ENCODE results near the gene MLLT6. TPM values are rescaled to one million over a fixed set of nuclear protein-coding genes. Genes with fewer than 3 reads are reported as not detected.

MLLT6 gene
- total and polyA plus RNA-seq, 2 of the 4 experiments (the other 2 are of a cell fraction), result 7.2 to 21.2 TPM

DNA sequence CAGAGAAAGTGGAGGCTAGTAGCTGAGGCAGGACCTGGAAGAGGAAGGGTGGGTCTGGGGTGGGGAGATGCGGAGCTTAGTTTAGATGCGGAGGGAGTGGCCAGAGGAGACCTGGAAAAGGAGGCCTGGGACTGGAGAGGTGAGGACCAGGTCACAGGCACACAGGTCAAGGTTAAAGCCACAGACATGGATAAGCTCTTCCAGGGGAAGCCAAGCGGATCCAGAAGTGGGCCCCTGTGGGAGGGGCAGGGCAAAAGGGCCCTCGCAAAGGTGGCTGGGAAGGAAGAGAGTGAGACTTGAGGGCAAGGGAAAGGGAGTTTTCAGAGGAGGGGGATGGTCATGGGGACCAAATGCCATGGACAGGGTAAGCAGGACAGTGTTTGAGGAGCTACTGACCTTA, 13.9 kb upstream of the MLLT6 start:
- no peak overlapping the region for H3K56ac ChIP-seq (ENCODE audit: extremely low read depth, insufficient read depth, low read length)
- no peaks in the 10 kb centered on the region; the same call in 1 of the 2 replicates for H3K27me3 ChIP-seq (ENCODE audit: control insufficient read depth, insufficient read depth, low read length)
- H4K20me1 ChIP-seq (ENCODE audit: insufficient read depth, low read length), result no peaks in the 10 kb centered on the region
- ChIA-PET CTCF (interaction anchor here (2.8 kb wide), 1 partner anchor 14 kb away, joined by 9 read pairs; no protein-coding TSS in a partner anchor), POLR2A (ENCODE audit: unreplicated experiment) (no interaction called here)
- no peak overlapping the region for H2AFZ ChIP-seq (replicated peaks; ENCODE audit: low read length, poor library complexity)
- H4K91ac ChIP-seq (ENCODE audit: insufficient read depth, low read depth, low read length), result no peak overlapping the region
- no peak overlapping the region for H4K8ac ChIP-seq (ENCODE audit: low read depth in 2 of 2, low read length in 2 of 2)
- TF ChIP-seq MXI1 (IDR thresholded peaks at IDR 0.05; ENCODE audit: borderline replicate concordance, low read depth, low read length) (no peak), RAD21 (IDR thresholded peaks at IDR 0.05; ENCODE audit: low read length) (no peak), POLR2A (IDR thresholded peaks at IDR 0.05; ENCODE audit: low read depth, low read length) (no peak), NFE2L2 (IDR thresholded peaks at IDR 0.05; ENCODE audit: low read depth, low read length) (no peak), SMC3 (IDR thresholded peaks at IDR 0.05; ENCODE audit: low read depth, low read length) (no peak), CEBPB (IDR thresholded peaks at IDR 0.05; ENCODE audit: low read depth, low read length) (no peak), RFX5 (IDR thresholded peaks at IDR 0.05; ENCODE audit: low read depth, low read length) (no peak), CHD1 (IDR thresholded peaks at IDR 0.05; ENCODE audit: low read depth, low read length) (no peak), RCOR1 (IDR thresholded peaks at IDR 0.05; ENCODE audit: insufficient replicate concordance, low read length) (no peak), MAFK (IDR thresholded peaks at IDR 0.05; ENCODE audit: low read depth, low read length) (no peak), BHLHE40 (IDR thresholded peaks at IDR 0.05; ENCODE audit: low read depth, low read length) (no peak), MAZ (IDR thresholded peaks at IDR 0.05; ENCODE audit: borderline replicate concordance, low read depth, low read length) (no peak), FOS (IDR thresholded peaks at IDR 0.05; ENCODE audit: low read depth, low read length) (no peak)
- TF ChIP-seq, protein P1, sequence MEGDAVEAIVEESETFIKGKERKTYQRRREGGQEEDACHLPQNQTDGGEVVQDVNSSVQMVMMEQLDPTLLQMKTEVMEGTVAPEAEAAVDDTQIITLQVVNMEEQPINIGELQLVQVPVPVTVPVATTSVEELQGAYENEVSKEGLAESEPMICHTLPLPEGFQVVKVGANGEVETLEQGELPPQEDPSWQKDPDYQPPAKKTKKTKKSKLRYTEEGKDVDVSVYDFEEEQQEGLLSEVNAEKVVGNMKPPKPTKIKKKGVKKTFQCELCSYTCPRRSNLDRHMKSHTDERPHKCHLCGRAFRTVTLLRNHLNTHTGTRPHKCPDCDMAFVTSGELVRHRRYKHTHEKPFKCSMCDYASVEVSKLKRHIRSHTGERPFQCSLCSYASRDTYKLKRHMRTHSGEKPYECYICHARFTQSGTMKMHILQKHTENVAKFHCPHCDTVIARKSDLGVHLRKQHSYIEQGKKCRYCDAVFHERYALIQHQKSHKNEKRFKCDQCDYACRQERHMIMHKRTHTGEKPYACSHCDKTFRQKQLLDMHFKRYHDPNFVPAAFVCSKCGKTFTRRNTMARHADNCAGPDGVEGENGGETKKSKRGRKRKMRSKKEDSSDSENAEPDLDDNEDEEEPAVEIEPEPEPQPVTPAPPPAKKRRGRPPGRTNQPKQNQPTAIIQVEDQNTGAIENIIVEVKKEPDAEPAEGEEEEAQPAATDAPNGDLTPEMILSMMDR (conservative IDR thresholded peaks at IDR 0.05; ENCODE audit: low read depth, low read length), result no peak
- TF ChIP-seq, protein P2, sequence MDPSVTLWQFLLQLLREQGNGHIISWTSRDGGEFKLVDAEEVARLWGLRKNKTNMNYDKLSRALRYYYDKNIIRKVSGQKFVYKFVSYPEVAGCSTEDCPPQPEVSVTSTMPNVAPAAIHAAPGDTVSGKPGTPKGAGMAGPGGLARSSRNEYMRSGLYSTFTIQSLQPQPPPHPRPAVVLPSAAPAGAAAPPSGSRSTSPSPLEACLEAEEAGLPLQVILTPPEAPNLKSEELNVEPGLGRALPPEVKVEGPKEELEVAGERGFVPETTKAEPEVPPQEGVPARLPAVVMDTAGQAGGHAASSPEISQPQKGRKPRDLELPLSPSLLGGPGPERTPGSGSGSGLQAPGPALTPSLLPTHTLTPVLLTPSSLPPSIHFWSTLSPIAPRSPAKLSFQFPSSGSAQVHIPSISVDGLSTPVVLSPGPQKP (IDR thresholded peaks at IDR 0.05; ENCODE audit: borderline replicate concordance, low read depth, low read length), result no peak
- TF ChIP-seq, protein P3, sequence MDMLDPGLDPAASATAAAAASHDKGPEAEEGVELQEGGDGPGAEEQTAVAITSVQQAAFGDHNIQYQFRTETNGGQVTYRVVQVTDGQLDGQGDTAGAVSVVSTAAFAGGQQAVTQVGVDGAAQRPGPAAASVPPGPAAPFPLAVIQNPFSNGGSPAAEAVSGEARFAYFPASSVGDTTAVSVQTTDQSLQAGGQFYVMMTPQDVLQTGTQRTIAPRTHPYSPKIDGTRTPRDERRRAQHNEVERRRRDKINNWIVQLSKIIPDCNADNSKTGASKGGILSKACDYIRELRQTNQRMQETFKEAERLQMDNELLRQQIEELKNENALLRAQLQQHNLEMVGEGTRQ (IDR thresholded peaks at IDR 0.05; ENCODE audit: low read depth, low read length), result no peak
- no peaks in the 10 kb centered on the region for H3K36me3 ChIP-seq (ENCODE audit: control insufficient read depth, insufficient read depth, low read length)
- ATAC-seq (ENCODE audit: low read depth) (no peak), DNase-seq (no peak)
- no peak overlapping the region for H2AK9ac ChIP-seq (replicated peaks; ENCODE audit: low read depth, low read length, poor library complexity)
- H3K27ac ChIP-seq (ENCODE audit: insufficient read depth, low read length), result no peak overlapping the region
- no peak overlapping the region for H3K23ac ChIP-seq (ENCODE audit: low read depth, low read length)
- peaks cover 5% of the 10 kb centered on the region; the same call in 1 of the 2 replicates for H3K9me1 ChIP-seq (ENCODE audit: insufficient read depth, low read length)
- H2BK5ac ChIP-seq (ENCODE audit: low read depth, low read length, poor library complexity, severe bottlenecking), result no peak overlapping the region
- H2AK5ac ChIP-seq (ENCODE audit: low read depth, low read length), result no peak overlapping the region
- no peak overlapping the region for H3K14ac ChIP-seq (replicated peaks; ENCODE audit: low read depth, low read length)
- BruUV-seq (replicated peaks), result no TSS peak
- no peak overlapping the region for H3K4me3 ChIP-seq (ENCODE audit: insufficient read depth, low read depth, low read length)
- H3K4ac ChIP-seq (ENCODE audit: low read depth, low read length), result no peak overlapping the region
- no peak overlapping the region for H3K9ac ChIP-seq (ENCODE audit: low read depth, low read length)
- 82% methylated on average over 3 of the region's 4 CpGs; no CpG with 5 or more reads in 1 of the 2 experiments for WGBS, 2 experiments (ENCODE audit: extremely low coverage in 2 of 2, insufficient read length in 1 of 2)
- H3K4me1 ChIP-seq (ENCODE audit: control insufficient read depth, insufficient read depth, low read length), result peaks cover 7% of the 10 kb centered on the region; the same call in 1 of the 2 replicates
- H3K79me1 ChIP-seq (ENCODE audit: low read depth in 1 of 2, low read length in 2 of 2), result no peaks in the 10 kb centered on the region
- no peak overlapping the region for H2BK20ac ChIP-seq (ENCODE audit: low read depth, low read length)
- dilution Hi-C loops (cut with HindIII; ENCODE audit: low sequenced_read_pairs, unreplicated experiment) (no loop called here), in situ Hi-C loops (cut with MboI; ENCODE audit: low sequenced_read_pairs) (no loop called here), intact Hi-C loops (cut with micrococcal nuclease) (no loop called here)
- no peaks in the 10 kb centered on the region for H3K9me3 ChIP-seq (ENCODE audit: control insufficient read depth, insufficient read depth, low read length)
- no peak overlapping the region for H2BK15ac ChIP-seq (ENCODE audit: low read depth, low read length)
- no peak overlapping the region for H4K5ac ChIP-seq (ENCODE audit: low read depth, low read length)
- no peak overlapping the region for H3K4me2 ChIP-seq (ENCODE audit: low read depth, low read length)
- H2BK120ac ChIP-seq (ENCODE audit: low read depth, low read length), result no peak overlapping the region
- H3K18ac ChIP-seq (ENCODE audit: low read depth, low read length), result no peak overlapping the region
